ENCODE results near the gene PPT2. TPM values are rescaled to one million over a fixed set of nuclear protein-coding genes. Genes with fewer than 3 reads are reported as not detected.

PPT2 gene
- total RNA-seq, 1 donor from 2014 or later = 39.4 TPM

DNA sequence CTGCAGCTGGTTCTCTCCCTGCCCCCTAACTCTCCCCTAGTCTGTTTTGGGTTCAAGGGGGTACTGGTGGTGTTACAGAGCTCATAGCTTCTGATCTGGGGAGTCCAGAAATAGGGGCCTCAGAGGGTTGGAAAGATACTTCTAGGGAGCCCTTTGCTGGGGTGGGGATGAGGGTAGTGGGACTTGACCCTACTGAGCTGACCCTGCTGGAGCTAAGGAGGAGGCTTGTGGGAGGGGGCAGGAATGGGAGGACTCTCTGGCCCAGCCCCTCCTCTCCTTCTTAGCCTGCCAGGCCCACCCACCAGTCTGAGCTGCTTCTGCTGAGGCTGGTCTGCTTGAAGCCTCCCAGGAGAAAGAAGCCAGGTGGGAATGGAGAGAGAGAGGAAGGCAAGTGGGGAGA is 10.4 kb downstream of the PPT2 start, which contains the start of gene EGFL8:
Gene EGFL8 (plus strand): TSS at position 301 of the 400 bp plus-strand sequence. CDS start 1,571 bp downstream, outside the sequence.
- no peak for DNase-seq (ENCODE audit: low read depth)
- no peak within 1 kb of the TSS for H3K4me3 ChIP-seq (ENCODE audit: low read depth, low read length)
- TF ChIP-seq CTCF (conservative IDR thresholded peaks at IDR 0.05; ENCODE audit: low read depth, low read length) = no peak

DNA sequence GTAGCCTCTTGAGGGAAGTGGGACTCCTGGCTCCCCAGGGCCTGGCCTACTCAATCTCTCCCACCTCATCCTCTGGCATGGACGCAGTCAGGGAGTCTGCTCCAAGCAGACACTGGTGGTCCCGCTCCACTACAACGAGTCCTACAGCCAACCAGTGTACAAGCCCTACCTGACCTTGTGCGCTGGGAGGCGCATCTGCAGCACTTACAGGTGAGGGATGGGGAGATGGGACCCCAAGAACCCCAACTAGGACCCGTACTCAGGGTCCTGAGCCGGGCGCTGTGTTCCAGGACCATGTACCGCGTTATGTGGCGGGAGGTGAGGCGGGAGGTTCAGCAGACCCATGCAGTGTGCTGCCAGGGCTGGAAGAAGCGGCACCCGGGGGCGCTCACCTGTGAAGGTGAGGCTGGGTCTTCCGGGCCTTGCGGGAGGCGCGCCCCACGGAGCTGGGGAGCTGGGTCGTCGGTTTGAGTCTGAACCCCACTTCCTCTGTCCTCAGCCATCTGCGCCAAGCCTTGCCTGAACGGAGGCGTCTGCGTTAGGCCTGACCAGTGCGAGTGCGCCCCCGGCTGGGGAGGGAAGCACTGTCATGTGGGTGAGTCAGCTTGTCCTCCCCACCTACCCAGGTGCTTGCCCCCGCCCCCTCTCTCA is 12.6 kb downstream of the PPT2 start:
- TF ChIP-seq CTCF (conservative IDR thresholded peaks at IDR 0.05; ENCODE audit: low read depth, low read length) = no peak
- no peak overlapping the region for H3K4me3 ChIP-seq (ENCODE audit: low read depth, low read length)
- no peak for DNase-seq (ENCODE audit: low read depth)

DNA sequence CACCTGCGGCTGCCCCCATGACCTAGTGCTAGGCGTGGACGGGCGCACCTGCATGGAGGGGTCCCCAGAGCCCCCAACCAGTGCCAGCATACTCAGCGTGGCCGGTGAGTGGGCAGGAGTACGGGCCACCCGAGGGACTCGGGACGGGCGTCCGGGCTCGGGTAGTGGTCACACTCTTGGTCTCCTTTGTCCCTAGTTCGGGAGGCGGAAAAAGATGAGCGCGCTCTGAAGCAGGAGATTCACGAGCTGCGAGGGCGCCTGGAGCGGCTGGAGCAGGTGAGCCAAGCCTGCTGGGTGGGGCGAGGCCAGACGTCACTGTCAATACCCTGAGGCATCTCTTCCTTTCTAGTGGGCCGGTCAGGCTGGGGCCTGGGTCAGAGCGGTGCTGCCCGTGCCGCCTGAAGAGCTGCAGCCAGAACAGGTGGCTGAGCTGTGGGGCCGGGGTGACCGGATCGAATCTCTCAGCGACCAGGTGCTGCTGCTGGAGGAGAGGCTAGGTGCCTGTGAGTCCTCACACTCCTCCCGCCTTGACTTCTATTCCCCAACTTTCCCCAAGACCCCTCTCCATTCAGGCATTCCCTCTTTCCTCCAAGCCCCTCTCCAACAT is 13.3 kb downstream of the PPT2 start:
- no peak for TF ChIP-seq CTCF (conservative IDR thresholded peaks at IDR 0.05; ENCODE audit: low read depth, low read length)
- H3K4me3 ChIP-seq (ENCODE audit: low read depth, low read length) = no peak overlapping the region
- DNase-seq (ENCODE audit: low read depth) = no peak

GRCh38 chr6:32167761-32168262 is 13.9 kb downstream of the PPT2 start:
- no peak for TF ChIP-seq CTCF (conservative IDR thresholded peaks at IDR 0.05; ENCODE audit: low read depth, low read length)

DNA sequence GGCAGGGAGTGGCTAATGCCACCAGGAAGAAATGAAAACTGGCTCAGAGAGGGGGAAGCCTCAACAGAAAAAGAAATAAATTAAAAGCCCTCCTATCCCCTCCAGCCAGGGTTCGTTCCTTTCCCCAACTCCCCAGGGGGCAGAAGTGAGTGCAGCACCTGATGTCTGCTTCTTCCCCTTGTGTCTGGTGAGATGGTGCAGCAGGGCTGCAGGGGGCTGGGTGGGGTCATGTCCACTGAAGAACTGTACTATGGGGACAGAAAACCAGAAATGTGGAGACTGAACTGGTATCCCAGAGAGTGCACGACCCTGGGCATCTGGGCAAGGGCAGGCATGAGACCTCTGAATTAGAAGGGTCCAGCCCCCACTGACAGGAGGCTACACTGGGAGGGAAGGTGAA is 14.4 kb downstream of the PPT2 start:
- no peak overlapping the region for H3K4me3 ChIP-seq (ENCODE audit: low read depth, low read length)
- no peak for DNase-seq (ENCODE audit: low read depth)
- TF ChIP-seq CTCF (conservative IDR thresholded peaks at IDR 0.05; ENCODE audit: low read depth, low read length) = no peak

More at GRCh38 chr6:32167761-32168262, 13.9 kb downstream of the PPT2 start:
- no peak for DNase-seq (ENCODE audit: low read depth)
- H3K4me3 ChIP-seq (ENCODE audit: low read depth, low read length) = no peak overlapping the region

- no peak for TF ChIP-seq CTCF (conservative IDR thresholded peaks at IDR 0.05; ENCODE audit: low read depth, low read length)
- no peak overlapping the region for H3K4me3 ChIP-seq (ENCODE audit: low read depth, low read length)
- DNase-seq (ENCODE audit: low read depth) = no peak
Observed at GRCh38 chr6:32168807-32169591, 15.1 kb downstream of the PPT2 start.

Measured in epithelial cell of proximal tubule (primary cell).